ENCODE measurements around the gene RUNX3. TPM values are rescaled to one million over a fixed set of nuclear protein-coding genes. Genes with fewer than 3 reads are reported as not detected.
A peak's percentile ranks its signal among the peaks of the same experiment; 100 is the strongest.

RUNX3 gene
- total and polyA plus RNA-seq, 8 donors: 0.29 to 6.1 (median 2.6) TPM; not detected in 1

DNA sequence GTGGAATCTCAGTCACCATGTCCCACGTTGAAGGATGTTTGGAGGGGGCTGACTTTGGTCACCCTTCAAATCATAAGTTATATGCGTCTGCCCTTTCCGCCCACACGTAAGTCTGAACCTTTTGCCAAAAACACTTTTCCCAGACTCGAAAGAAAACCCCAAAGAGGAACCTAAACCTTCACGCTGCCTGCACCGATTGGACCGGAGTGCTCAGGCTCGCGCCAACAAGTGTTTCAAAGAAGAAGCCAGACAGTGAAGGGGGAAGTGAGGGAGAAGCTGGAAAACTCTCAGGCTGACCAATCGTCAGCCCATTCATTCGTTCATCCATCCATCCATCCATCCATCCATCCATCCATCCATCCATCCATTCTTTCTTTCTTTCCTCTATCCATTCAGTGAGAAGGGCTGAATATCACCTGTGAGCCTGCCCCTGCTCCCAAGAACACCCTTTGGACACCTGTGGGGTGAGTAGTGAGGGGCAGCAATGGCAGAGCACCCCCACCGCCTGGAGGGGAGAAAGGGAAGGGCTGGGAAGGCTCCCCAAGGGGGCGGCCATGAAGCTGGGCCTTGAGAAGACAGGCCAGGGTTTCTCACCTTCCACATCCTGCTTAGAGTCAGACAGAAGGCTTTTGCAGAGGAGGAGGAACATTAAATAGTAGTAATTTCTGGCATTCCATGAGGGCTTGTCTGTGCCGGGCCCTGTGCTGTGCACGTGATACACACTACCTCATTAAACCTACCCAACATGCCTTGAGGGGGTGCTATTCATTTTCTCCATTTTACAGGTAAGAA is 27.1 kb upstream of the RUNX3 start:
- WGBS, 5 donors: 65 to 79% (median 74%) methylated on average over 15 to 16 of the region's 16 CpGs
- Histone ChIP-seq H3K9me3 (no peaks in the 10 kb centered on the region), H3K27ac (no peak overlapping the region), H3K36me3 (no peaks in the 10 kb centered on the region), H3K4me3 (no peak overlapping the region), H3K27me3 (peaks cover 0 to 30% (median 0%) of the 10 kb centered on the region in 3 donors), H3K4me1 (no peaks in the 10 kb centered on the region)
- TF ChIP-seq, protein P1, sequence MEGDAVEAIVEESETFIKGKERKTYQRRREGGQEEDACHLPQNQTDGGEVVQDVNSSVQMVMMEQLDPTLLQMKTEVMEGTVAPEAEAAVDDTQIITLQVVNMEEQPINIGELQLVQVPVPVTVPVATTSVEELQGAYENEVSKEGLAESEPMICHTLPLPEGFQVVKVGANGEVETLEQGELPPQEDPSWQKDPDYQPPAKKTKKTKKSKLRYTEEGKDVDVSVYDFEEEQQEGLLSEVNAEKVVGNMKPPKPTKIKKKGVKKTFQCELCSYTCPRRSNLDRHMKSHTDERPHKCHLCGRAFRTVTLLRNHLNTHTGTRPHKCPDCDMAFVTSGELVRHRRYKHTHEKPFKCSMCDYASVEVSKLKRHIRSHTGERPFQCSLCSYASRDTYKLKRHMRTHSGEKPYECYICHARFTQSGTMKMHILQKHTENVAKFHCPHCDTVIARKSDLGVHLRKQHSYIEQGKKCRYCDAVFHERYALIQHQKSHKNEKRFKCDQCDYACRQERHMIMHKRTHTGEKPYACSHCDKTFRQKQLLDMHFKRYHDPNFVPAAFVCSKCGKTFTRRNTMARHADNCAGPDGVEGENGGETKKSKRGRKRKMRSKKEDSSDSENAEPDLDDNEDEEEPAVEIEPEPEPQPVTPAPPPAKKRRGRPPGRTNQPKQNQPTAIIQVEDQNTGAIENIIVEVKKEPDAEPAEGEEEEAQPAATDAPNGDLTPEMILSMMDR (IDR thresholded peaks at IDR 0.05): no peak
- TF ChIP-seq POLR2A (IDR thresholded peaks at IDR 0.05) (no peak), POLR2AphosphoS5 (IDR thresholded peaks at IDR 0.05) (no peak), EP300 (IDR thresholded peaks at IDR 0.05) (no peak)
- DNase-seq: no peak
- intact Hi-C loops (cut with DNase I; ENCODE audit: low total_unique reads): no loop called here

DNA sequence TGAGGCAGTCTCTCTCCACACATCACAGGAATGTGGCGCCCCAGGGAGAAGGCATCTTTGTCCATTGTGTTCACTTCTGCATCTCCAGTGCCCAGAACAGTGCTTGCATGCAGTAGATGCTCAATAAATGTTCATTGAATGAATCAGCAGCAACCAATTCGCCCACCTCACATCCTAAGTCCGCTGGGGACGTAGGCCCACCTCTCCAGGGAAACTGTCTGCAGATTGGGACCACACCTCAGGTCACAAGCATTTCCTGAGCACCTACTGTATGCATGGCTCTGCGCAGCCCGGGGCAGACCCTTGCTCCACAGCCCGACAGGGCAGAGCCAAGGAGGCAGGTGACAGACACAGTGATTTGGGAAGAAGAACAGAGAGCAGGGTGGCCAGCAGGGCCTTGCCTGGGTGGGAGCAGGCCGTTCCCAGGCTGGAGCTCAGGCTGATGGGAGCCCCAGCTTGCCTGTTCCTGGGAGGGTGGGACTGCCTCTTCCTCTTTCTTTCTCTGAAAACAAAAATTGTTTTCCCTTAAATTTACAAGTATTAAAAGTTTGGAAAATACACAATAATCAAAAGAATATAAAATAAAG is 25.8 kb upstream of the RUNX3 start:
- no peak for DNase-seq
- peaks cover 0 to 18% (median 0%) of the 10 kb centered on the region in 3 donors for H3K27me3 ChIP-seq
- no peaks in the 10 kb centered on the region for H3K36me3 ChIP-seq
- no peaks in the 10 kb centered on the region for H3K9me3 ChIP-seq
- TF ChIP-seq, protein P1 (IDR thresholded peaks at IDR 0.05): no peak
- TF ChIP-seq POLR2A (IDR thresholded peaks at IDR 0.05) (no peak), EP300 (IDR thresholded peaks at IDR 0.05) (no peak), POLR2AphosphoS5 (IDR thresholded peaks at IDR 0.05) (no peak)
- whole genome bisulfite sequencing, 5 donors: 70 to 87% (median 71%) methylated on average over 8 of the region's 8 CpGs
- H3K4me1 ChIP-seq: no peaks in the 10 kb centered on the region
- H3K4me3 ChIP-seq: no peak overlapping the region
- intact Hi-C loops (cut with DNase I; ENCODE audit: low total_unique reads): no loop called here
- peak overlapping the region in 1 of 5 donors; percentile 20 for H3K27ac ChIP-seq

DNA sequence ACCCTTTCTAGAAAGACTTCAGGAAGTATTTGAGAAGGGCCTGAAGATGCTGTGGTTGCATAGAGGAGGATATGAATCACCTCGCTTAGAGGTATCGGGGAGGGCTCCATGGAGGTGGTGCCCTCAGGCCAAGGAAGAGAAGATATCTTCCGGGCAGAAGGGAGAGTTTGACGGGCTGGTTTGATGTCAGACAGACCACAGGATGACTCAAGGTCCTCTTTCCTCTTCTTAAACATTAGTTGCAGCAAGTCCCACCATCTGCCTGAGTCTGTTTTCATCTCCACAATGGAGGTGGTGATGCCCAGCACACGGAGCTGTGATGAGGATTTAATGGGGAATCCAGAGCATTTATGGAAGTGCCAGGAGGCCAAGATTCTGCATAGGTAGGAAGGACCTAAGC is 25.1 kb upstream of the RUNX3 start:
- intact Hi-C loops (cut with DNase I; ENCODE audit: low total_unique reads): no loop called here
- H3K4me1 ChIP-seq: no peaks in the 10 kb centered on the region
- H3K9me3 ChIP-seq: no peaks in the 10 kb centered on the region
- no peak for DNase-seq
- TF ChIP-seq EP300 (IDR thresholded peaks at IDR 0.05): no peak
- TF ChIP-seq POLR2A (IDR thresholded peaks at IDR 0.05): no peak
- TF ChIP-seq POLR2AphosphoS5 (IDR thresholded peaks at IDR 0.05): no peak
- TF ChIP-seq, protein P1 (IDR thresholded peaks at IDR 0.05): no peak
- H3K27ac ChIP-seq: peak overlapping the region in 2 of 5 donors; percentile 4 to 20
- WGBS, 5 donors: 52 to 74% (median 70%) methylated on average over 5 of the region's 5 CpGs
- H3K36me3 ChIP-seq: no peaks in the 10 kb centered on the region
- no peak overlapping the region for H3K4me3 ChIP-seq
- peaks cover 0 to 11% (median 0%) of the 10 kb centered on the region in 3 donors for H3K27me3 ChIP-seq

DNA sequence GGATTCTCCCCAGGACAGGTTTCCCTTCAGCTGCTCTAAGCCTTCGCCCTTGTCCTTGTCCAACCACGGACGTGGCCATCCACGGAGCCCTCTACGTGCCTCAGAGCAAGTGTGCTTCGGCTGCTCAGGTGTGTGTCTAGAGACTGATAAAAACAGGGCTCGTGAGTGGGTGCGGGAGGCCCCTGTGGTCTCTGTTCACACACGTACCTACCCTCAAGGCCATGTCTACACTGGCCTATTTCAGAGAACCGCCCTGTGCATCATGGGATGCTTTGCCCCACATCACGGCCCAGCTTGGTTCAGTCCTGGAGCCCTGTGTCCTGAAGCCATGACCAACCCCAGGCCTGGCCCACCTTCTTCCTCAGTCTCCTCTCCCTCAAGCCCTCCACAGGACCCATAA is 24.6 kb upstream of the RUNX3 start:
- TF ChIP-seq, protein P1 (IDR thresholded peaks at IDR 0.05): no peak
- TF ChIP-seq POLR2A (IDR thresholded peaks at IDR 0.05) (no peak), POLR2AphosphoS5 (IDR thresholded peaks at IDR 0.05) (no peak), EP300 (IDR thresholded peaks at IDR 0.05) (no peak)
- no peak overlapping the region for H3K4me3 ChIP-seq
- peaks cover 0 to 9% (median 0%) of the 10 kb centered on the region in 3 donors for H3K27me3 ChIP-seq
- no peaks in the 10 kb centered on the region for H3K9me3 ChIP-seq
- DNase-seq: no peak
- intact Hi-C loops (cut with DNase I; ENCODE audit: low total_unique reads): no loop called here
- no peaks in the 10 kb centered on the region for H3K4me1 ChIP-seq
- no peaks in the 10 kb centered on the region for H3K36me3 ChIP-seq
- no peak overlapping the region for H3K27ac ChIP-seq
- WGBS, 5 donors: 78 to 87% (median 85%) methylated on average over 11 of the region's 11 CpGs
